GM18909 (cell line): ENCODE data around the gene GDPD5.

Source experiments
- ATAC-seq: cut with Tn5 transposase; IDR thresholded peaks from one replicate; pipeline ENCODE4 v1.9.1; 2021; ENCODE audit warnings: mild to moderate bottlenecking; ENCODE audit not compliant: unreplicated experiment, poor library complexity

GDPD5 gene

DNA sequence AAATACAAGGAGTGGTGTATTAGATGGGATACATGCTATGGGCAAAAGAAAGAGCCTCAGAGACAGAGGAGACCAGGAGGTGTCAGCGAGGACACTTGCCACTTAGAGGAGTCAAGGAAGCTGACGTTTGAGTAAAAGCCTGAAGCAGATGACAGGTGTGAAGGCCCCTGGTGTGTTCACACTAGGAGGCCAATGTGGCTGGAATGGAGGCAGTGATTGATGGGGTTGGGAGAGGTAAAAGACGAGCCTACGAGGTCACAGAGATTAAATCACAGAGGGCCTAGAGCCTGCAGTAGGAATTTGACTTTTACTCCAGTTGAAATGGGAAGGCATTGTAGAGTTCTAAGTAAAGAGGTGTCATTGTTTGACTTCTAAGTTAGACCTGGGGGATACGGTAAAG is 12.0 kb upstream of the GDPD5 start:
- ATAC-seq: no peak

DNA sequence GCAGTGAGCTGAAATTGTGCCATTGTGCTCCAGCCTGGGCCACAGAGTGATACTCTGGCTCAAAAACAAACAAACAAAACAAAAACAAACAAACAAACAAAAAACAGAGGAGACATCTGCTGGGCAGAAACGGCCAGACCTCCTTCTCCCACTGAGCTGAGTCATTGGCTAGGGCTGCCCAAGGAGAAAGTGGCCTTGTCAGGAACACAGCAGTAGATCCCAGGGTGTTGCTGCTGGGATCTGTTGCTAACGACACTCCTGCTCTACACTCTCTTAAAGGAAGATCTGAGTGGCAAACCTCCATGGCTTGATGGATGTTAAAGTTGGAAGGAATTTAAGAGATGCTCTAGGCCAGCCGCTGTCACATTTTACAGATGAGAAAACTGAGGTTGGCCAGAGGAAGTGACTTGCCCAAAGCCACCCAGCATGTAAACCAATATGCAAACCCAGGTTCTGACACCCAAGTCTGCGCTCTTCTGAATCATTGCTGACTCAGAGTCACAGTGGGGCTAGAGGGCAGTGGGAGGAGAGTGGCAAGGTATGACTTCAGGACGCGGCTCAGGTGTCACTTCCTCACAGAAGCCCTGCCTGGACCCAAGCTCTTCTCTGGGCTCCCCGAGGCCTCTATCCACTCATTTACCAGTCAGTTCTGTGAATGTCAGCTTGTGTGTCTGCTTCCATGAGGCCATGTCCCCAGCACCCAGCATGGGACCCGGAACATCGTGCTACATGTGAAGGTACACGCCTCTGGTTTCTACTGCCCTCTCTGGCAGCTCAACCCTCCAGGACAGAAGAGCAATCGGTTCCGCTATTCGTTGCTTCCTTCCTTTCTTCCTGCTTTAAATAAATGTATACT is 11.3 kb upstream of the GDPD5 start:
- peak; percentile 79 for ATAC-seq

GRCh38 chr11:75535071-75535470 is 9.3 kb upstream of the GDPD5 start:
- no peak for ATAC-seq

DNA sequence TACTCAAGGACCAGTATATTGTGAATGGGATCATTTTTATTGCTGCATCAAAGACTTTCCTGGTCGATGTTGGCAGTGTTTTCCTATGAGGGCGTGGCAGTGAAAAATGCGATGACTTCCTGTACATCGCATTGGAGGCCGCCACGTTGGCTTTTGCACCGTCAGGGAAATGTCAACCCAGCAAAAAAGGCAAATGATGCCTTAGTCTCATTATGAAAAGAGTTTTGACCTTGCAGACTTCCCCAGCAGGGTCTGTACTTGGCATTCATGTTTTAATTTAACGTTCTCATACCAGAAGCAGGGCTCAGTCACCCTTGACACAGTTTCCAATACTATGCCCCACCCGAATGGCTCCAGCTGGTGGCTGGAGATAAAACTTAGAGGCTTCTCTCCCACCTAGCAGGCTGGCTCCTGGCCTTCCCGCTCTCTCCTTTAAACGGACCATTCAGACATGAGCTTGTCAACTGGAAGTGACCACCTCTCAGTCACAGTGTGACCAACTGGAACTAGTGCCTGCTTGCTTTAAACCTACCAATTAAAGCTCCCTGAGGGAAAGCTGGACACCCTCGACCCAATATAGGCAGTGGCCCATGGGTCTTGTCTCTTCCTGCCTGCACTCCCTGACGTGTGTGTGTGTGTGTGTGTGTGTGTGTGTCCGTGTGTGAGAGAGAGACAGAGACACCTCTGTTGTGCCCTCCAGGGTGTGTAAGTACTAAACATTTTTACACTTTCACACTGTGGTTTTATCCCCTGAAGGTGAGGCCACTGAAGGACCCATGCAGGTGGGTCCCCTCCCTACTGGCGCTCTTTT is 8.7 kb upstream of the GDPD5 start:
- ATAC-seq: no peak

- ATAC-seq: no peak
Measured at GRCh38 chr11:75533896-75534258, 8.1 kb upstream of the GDPD5 start.

- ATAC-seq: peak; percentile 56
Measured at GRCh38 chr11:75532200-75533048, 6.7 kb upstream of the GDPD5 start.

DNA sequence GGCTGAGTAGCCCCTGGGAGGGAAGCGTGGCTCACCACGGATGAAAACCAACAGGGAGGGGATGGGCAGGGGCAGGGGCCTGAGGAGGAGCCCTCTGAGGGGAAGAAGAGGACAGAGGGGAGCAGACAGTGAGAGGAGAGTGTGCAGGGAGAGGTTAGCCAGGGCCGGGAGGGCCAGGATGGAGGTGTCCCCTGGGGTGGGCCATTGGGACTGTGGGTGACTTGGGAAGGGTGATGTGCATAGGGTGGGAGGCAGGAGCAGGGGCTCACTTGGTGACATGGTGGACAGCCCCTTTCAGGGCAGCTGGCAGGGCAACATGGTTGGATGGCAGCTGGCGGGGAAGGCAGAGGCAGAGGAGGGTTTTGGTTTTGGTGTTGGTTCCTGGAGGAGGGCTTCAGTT is 5.6 kb upstream of the GDPD5 start:
- no peak for ATAC-seq

- no peak for ATAC-seq
Measured at GRCh38 chr11:75530577-75530976, 4.8 kb upstream of the GDPD5 start.

DNA sequence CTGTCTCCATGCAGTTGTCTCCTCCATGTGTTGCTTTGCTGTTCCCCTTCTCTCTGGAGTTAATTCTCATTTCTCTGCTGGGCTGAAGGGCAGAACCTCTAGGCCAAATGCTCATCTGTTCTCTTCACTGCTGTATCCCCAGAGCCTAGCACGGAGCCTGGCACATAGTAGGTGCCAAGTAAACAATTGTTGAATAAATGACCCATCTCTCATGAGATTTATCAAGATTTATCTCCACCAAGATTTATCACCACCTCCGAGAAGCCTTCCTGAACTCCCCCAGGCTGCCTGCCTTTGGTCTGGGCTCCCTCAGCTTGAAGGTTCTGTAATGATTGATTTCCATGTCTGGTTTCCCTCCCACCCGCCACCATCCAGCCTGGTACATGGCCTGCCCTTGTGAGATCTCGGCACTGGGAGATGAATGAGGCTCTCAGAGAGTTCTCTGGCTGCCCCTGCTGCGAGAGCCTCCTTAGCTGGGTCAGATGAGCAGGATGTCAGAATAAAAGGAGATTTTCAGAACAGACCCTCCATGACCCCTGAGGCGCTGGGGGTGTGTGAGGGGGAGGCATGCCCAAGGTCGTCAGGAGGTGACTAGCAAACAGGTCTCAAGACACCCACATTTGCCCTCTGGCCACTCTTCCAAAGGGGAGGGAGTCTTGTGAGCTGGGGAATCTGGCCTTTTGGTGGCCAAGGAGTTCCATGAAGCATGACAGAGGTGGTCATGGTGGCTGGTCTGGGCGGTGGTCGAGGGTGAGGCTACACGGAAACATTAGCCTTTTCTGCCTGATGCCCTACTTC is 2.4 kb upstream of the GDPD5 start:
- no peak for ATAC-seq

DNA sequence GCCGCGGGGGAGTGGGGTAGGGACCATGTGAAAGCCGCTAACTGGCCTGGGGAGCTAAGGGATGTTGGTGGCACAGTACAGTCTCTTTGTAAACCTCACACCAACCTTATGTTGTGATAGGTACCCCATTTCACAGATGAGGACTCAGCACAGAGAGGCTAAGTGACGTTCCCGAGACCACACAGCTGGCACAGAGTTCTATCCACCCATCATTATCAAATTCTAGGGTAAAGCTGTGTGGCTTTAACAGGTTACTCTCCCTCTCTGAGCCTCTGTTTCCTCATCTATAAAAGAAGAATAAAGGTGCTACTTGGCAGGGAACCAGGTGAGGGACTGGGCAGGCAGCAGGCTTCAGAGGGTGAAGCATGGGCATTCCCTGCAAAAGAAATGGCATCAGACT is 1.4 kb upstream of the GDPD5 start:
- no peak for ATAC-seq

- ATAC-seq: no peak
Measured at GRCh38 chr11:75526192-75526541, 426 bp upstream of the GDPD5 start.

- ATAC-seq: no peak
Measured at GRCh38 chr11:75524665-75525432, 892 bp downstream of the GDPD5 start.

DNA sequence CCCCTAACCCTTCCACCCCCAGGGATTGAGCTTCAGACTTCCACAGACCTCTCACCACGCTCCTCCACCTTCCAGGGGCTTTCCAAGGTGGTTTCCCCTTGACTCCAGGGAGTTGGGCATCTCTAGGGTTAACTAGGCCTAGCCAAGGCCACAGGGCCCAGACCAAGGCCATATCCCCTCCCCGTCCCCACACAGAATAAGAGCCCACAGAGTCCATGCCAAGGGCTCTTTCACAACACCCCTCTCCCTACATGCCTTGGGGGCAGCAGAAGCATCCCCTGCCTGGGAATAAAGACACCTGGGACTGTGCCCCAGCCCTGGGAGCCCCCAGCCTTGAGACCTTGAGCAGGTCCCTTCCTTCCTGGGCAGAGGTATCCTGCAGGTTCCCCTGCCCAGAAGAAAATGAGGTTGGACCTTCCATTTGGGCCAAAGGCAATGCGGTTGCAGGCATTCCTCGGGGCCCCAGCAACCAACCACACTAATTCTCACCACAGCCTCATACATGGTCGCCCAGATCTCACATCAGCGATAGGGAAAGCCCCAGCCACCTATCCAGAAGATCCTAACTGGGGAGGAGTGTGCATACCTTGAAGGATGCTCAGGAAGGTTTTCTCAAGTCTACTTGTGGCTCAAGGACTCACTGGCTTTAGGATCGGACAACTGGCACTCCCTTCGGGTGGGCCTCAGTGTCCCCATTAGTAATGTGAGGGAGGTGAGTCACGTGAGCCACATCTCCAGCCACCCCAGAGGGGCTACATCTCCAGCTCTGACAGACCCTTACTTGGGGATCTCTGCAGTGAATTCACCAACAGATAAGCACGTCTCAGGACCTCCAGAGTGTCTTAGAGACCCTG is 1.7 kb downstream of the GDPD5 start:
- ATAC-seq: no peak

- ATAC-seq: no peak
Measured at GRCh38 chr11:75523189-75523588, 2.6 kb downstream of the GDPD5 start.

DNA sequence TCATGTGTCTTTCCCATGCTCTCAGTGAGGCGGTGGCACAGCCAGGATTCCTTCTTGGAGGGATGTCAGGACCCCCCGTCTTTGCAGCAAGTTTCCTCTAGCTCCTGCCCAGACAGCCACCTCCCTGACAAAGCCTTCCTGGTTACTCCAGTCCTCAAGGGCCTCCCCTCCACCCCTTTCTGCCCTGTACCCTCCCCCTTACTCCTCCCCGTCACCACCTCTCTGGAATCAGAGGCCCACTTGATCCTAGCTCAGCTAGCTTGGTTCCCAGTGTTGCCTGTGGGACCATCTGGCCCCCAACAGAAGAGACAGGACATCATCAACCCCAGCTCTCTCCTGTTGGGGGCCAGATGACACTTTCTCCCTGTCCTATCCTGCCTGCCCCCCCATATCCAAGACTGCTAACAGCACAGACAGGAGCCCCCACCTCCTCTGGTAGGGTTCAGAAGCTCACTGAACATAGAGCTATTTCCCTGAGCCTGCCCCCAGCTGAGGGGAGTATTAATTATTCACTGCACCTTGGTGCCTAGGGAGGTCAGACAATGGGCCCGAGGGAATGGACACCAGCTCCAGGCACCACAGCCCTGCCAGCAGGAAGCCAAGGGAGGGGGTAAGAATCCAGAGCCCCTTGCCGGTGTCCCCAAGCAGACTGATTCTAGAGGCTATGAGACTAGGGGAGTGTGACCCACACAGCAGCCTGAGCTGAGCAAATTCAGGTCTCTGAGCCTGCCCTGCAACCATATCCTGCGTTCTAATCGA is 3.3 kb downstream of the GDPD5 start:
- ATAC-seq: no peak

DNA sequence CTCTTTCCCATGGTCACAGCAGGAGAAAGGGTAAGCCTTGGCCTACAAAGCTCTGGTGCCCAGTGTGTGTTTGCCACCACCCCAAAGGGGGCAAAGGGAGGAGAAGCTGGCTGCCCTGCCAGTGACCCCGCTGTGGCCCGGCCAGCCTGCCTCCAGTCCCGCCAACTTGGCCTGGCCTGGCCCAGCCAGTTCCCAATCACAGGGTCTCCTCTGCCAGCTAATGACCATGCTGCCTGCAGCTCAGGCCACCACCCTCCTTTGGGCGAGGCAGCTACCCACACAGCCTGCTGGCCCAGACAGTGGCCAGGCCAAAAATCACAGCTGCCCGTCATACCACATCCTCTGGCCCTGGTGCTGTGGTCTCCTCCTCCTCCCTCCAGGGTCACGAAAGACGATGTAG is 5.1 kb downstream of the GDPD5 start:
- no peak for ATAC-seq

DNA sequence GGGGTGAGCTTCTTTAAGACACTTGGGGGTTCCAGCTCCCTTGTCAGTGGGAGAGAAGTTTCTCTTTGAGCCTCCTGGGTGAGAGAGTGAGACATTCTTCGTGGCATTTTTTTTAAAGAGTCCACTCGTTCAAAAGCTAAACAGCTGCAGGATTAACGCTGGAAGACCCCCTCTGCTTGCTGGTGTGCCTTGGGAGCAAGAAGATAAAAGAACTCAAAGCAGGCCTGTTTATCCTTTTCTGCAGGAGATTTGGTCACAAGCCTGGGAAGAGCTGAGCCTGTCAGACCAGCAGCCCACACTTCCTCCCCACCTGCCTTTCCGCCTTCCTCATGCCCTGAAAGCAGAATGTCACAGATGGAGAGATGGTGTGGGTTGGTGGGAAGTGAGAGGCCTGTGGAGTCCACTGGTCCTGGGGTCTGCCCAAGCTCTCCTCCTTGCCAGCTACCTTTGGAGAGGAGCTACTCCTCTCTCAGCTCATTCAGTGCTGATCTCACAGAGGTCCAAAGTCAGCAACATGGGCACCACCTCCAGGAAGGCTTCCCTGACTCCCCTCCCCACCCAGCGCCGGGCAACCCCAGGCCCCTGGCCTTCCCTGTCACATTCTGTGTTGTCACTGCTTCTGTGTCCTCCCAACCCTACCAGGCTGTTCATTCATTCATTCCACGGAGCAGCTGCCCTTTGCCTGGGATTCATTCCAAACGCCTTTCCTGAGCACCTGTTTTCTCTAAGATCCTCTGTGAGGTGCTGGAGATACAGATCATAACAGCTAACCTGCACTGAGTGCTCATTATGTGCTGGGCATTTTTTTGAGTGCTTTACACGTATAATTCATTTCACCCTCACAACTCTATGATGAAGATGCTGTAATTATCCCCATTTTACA is 6.7 kb downstream of the GDPD5 start:
- no peak for ATAC-seq
